ENCODE data around the gene TET2.
"Not testable (repeated sequence)": the region's sequence is repeated elsewhere in the genome, so short reads cannot be mapped to it uniquely, and the experiment has no call there.

TET2 gene

DNA sequence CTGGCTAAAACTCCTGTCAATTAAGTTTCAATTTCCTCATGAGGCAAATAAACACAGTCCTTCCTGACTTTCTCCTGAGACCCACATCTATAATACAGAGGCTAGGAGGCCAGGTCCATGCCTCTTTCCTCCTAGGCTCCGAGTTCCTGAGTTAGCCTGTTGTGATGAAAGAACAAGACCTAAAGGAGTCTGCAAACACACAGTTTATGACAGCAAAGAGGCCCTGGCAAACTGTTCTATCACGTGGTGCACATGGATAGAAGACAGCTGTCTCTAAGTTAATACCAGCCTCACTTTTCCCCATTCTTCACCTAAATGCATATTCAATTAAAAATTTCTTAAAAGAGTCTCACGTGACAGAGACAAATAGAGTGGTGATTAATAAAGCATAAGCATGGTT lies 145.2 kb downstream of the TET2 start:
- DNase-seq (ENCODE audit: low read depth): no peak

DNA sequence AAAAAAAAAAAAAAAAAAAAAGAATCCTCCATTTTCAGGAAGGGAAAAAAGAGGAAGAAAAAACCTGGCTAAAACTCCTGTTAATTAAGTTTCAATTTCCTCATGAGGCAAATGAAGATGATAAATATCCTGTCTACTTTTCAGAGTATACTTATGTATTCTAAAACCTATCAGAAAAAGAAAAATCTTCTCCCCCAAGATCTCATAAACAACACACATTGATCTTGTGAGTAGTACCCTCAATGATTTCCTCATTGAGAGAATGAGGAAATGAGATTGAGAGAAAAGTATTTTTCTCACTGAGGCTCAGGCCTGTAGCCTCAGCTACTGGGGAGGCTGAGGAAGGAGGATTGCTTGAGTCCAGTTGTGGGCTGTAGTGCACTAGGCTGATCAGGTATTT lies 146.7 kb downstream of the TET2 start:
- no peak for DNase-seq (ENCODE audit: low read depth)

DNA sequence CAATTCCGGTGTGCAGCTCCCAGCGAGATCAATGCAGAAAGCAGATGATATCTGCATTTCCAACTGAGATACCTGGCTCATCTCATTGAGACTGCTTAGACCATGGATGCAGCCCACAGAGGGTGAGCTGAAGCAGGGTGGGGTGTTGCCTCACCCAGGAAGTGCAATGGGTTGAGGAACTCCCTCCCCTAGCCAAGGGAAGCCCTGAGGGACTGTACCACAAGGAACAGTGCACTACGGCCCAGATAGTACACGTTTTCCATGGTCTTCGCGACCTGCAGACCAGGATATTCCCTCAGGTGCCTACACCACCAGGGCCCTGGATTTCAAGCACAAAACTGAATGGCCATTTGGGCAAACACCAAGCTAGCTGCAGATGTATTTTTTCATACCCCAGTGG lies 150.0 kb downstream of the TET2 start:
- no peak for DNase-seq (ENCODE audit: low read depth)

DNA sequence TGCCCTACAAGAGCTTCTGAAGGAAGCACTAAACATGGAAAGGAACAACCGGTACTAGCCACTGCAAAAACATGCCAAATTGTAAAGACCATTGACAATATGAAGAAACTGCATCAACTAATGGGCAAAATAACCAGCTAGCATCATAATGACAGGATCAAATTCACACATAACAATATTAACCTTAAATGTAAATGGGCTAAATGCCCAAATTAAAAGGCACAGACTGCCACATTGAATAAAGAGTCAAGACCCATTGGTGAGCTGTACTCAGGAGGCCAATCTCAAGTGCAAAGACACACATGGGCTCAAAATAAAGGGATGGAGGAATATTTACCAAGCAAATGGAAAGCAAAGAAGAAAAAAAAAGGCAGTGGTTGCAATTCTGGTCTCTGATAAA lies 152.4 kb downstream of the TET2 start:
- DNase-seq (ENCODE audit: low read depth): not testable (repeated sequence)

GRCh38 chr4:105304085-105304484 lies 157.4 kb downstream of the TET2 start:
- DNase-seq (ENCODE audit: low read depth): no peak

- no peak for DNase-seq (ENCODE audit: low read depth)
Observed at GRCh38 chr4:105305019-105305836, 158.6 kb downstream of the TET2 start.

DNA sequence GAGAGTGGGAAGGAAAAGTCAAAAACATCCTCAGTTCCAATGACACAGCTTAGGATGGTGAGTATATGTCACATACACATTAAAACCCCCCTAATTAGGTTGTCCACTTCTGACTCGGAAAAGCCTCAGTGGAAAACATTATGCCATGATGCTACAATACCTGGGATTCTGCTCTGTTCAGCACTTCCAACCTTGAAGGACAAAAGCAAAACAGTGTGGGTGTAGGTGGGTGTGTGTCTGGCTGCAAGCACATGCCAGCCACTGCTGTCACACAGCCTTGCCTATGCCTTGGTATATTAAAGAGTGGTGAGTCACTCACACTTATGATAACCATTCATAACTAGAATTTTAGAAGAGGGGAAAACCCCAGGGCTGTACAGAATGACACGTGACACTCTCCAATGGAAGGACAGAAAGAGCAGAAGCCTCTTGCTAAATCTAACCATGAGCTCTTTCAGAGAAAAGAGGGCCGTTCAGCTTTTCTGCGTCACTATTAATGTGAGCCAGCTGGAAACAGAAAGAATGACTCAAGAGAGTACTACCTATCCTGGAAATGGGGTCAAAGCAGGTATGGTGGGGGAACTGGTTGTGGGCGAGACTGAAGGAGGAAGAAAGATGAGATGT lies 159.6 kb downstream of the TET2 start:
- DNase-seq (ENCODE audit: low read depth): no peak

- no peak for DNase-seq (ENCODE audit: low read depth)
Observed at GRCh38 chr4:105306820-105307219, 160.1 kb downstream of the TET2 start.

DNA sequence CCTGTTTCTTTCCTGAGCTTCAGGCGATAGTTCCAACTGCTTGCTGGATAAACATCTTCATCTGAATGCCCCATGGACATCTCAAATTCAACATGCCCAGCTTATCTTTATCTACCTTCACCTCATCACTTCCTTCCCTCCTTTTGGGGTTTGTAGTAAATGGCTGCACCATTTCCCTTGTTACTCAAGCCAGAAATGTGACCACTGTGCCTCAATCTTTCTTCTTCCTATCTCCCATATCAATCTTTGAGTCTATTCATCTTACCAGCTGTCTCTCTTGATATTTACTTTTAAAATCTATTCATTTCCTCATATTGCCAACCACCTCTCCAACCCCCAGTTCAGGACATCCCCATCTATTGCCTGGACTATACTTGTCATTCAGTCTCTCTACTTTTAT lies 171.8 kb downstream of the TET2 start:
- DNase-seq (ENCODE audit: low read depth): no peak

DNA sequence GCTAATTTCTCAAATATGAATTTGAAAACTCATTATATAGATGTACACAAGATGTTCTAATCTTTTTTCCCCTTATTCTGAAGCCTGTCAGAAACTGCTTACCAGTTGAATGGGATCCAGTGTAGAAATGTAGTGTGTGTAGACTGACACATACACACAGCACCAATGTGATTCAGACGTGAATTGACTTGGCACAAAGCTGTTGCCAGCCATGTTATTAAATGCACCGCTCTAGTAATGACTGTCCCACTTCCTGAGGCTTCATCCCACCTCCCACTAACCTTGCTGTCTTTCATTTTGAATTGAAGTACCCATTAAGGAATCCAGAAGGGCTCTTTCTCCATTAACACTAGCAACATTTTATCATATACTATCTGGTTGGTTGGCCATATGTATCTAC lies 180.5 kb downstream of the TET2 start:
- DNase-seq (ENCODE audit: low read depth): no peak

GRCh38 chr4:105327956-105328355 lies 181.3 kb downstream of the TET2 start:
- no peak for DNase-seq (ENCODE audit: low read depth)

DNA sequence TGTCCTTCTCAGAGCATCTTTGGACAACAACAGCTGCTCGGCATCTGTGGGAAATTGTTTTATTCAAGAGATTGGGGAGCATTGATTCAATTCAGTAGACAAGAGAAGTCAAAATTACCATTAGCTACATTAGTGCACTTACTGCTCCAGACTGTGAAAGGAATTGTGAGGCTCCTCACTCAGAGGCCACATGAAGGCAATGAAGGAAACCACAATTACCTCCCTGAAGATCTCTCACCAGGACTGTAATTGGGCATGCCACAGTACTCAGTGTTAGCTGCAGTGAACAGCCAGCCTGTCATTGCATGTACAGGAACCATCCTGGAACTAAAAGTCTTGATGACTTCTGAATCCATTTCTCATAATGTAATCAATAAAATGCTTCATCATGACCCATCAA lies 182.4 kb downstream of the TET2 start:
- no peak for DNase-seq (ENCODE audit: low read depth)
